Esophagus muscularis mucosa (tissue), 4 donors: Measurements from ENCODE around the gene USP10.

Experiments used
- EP300 ChIP-seq: sonication (generic); formaldehyde crosslinking; IDR thresholded peaks from one replicate; pipeline ENCODE4 v1.6.1; 2017; ENCODE audit warnings: antibody characterized with exemption
- POLR2A ChIP-seq: fragments of 450-650 bp; IDR thresholded peaks from one replicate; pipeline ENCODE4 v1.6.1; 2017; ENCODE audit warnings: antibody characterized with exemption, moderate library complexity, mild to moderate bottlenecking, low read depth
- POLR2AphosphoS5 ChIP-seq, 2 donors: sonication (generic); formaldehyde crosslinking; IDR thresholded peaks; one replicate each; pipeline ENCODE4 v1.6.1; 2017; ENCODE audit warnings: antibody characterized with exemption in 2 of 2
- TF ChIP-seq, protein P1 (sequence below), 3 experiments: fragments of 200-600 bp in 2 of 3; fragments of 450-650 bp in 1 of 3; sonication (generic) in 2 of 3; IDR thresholded peaks; one replicate each; pipeline ENCODE4 v1.5.1; 2017 to 2019; ENCODE audit warnings: antibody characterized with exemption in 3 of 3, mild to moderate bottlenecking in 2 of 3, moderate library complexity in 1 of 3

GRCh38 chr16:84751241-84751640, 51.4 kb downstream of the USP10 start:
- TF ChIP-seq POLR2AphosphoS5 (IDR thresholded peaks at IDR 0.05) (no peak), EP300 (no peak), POLR2A (no peak)
- TF ChIP-seq, protein P1, sequence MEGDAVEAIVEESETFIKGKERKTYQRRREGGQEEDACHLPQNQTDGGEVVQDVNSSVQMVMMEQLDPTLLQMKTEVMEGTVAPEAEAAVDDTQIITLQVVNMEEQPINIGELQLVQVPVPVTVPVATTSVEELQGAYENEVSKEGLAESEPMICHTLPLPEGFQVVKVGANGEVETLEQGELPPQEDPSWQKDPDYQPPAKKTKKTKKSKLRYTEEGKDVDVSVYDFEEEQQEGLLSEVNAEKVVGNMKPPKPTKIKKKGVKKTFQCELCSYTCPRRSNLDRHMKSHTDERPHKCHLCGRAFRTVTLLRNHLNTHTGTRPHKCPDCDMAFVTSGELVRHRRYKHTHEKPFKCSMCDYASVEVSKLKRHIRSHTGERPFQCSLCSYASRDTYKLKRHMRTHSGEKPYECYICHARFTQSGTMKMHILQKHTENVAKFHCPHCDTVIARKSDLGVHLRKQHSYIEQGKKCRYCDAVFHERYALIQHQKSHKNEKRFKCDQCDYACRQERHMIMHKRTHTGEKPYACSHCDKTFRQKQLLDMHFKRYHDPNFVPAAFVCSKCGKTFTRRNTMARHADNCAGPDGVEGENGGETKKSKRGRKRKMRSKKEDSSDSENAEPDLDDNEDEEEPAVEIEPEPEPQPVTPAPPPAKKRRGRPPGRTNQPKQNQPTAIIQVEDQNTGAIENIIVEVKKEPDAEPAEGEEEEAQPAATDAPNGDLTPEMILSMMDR (IDR thresholded peaks at IDR 0.05), result no peak
